DMS53 (cell line): ENCODE results near the gene UNC5A.

ENCODE experiments used
- DNase-seq: peaks from one replicate; lab custom pipeline; 2025; lab: John Stamatoyannopoulos, UW

Gene UNC5A

GRCh38 chr5:176880366-176881020 is 70.1 kb downstream of the UNC5A start:
- DNase-seq, result no peak

GRCh38 chr5:176881021-176881749 is 70.8 kb downstream of the UNC5A start:
- no peak for DNase-seq

- DNase-seq, result no peak
These were observed 71.6 kb downstream of the UNC5A start for GRCh38 chr5:176881816-176882566.

- no peak for DNase-seq
These were observed 72.2 kb downstream of the UNC5A start for GRCh38 chr5:176882567-176882903.

- DNase-seq, result no peak
These were observed 73.6 kb downstream of the UNC5A start for GRCh38 chr5:176883700-176884570.

- DNase-seq, result no peak
These were observed 74.2 kb downstream of the UNC5A start for GRCh38 chr5:176884571-176884890.

GRCh38 chr5:176886336-176887251 is 76.2 kb downstream of the UNC5A start:
- DNase-seq, result no peak

GRCh38 chr5:176887252-176887849 is 77.0 kb downstream of the UNC5A start:
- DNase-seq, result no peak

- DNase-seq, result no peak
These were observed 77.9 kb downstream of the UNC5A start for GRCh38 chr5:176888016-176888864.

- DNase-seq, result no peak
These were observed 78.5 kb downstream of the UNC5A start for GRCh38 chr5:176888865-176889165.

GRCh38 chr5:176889321-176890280 is 79.2 kb downstream of the UNC5A start:
- DNase-seq, result no peak

- no peak for DNase-seq
These were observed 80.3 kb downstream of the UNC5A start for GRCh38 chr5:176890455-176891330.

- DNase-seq, result no peak
These were observed 81.1 kb downstream of the UNC5A start for GRCh38 chr5:176891331-176891958.

GRCh38 chr5:176892663-176893062 is 82.3 kb downstream of the UNC5A start:
- no peak for DNase-seq

- DNase-seq, result no peak
These were observed 83.9 kb downstream of the UNC5A start for GRCh38 chr5:176894298-176894697.

- DNase-seq, result peak; percentile 28
These were observed 85.5 kb downstream of the UNC5A start for GRCh38 chr5:176895831-176896230.

GRCh38 chr5:176897263-176897662 is 86.9 kb downstream of the UNC5A start:
- no peak for DNase-seq
